Endothelial cell of umbilical vein (primary cell): ENCODE measurements around the gene TNP1. TPM values are rescaled to one million over a fixed set of nuclear protein-coding genes. Genes with fewer than 3 reads are reported as not detected.

ENCODE experiments used
- BruUV-seq: library from RNA; stranded (reverse); fragments of 400-500 nt; replicated peaks from 2 replicates; lab custom pipeline; 2021; lab: Mats Ljungman, UMichigan
- CTCF ChIA-PET: fragments of 300-600, 350-600 bp; sonication (Branson Sonifier 250); formaldehyde crosslinking; loops from one replicate; lab custom pipeline; 2021; ENCODE audit warnings: antibody characterized with exemption, inconsistent platforms; lab: Charles Lee
- POLR2A ChIA-PET: fragments of 300-600, 350-600 bp; sonication (Branson Sonifier 250); formaldehyde crosslinking; loops from one replicate; lab custom pipeline; 2021; ENCODE audit warnings: antibody characterized with exemption, inconsistent platforms; lab: Charles Lee
- DNase-seq: peaks from one replicate; pipeline ENCODE4 v3.0.0-alpha.2; 2011; ENCODE audit warnings: low read depth, low spot score
- FAIRE-seq: peaks from 2 replicates; lab custom pipeline; 2011; peaks lifted over from hg19 to GRCh38; lab: Jason Lieb, UNC
- H2AFZ ChIP-seq: 2 replicates; pipeline ENCODE4 v1.6.0; 2012; ENCODE audit warnings: low read depth, low read length, control low read depth, inconsistent platforms
- H3K27ac ChIP-seq: 2 replicates; pipeline ENCODE4 v1.5.1; 2011; ENCODE audit warnings: low read depth, mild to moderate bottlenecking, control low read depth, low read length, moderate library complexity; ENCODE audit not compliant: insufficient read depth
- H3K27me3 ChIP-seq, 2 experiments: 2 replicates each; pipeline versions ENCODE4 v1.6.0 to v1.6.1; 2011; ENCODE audit warnings: low read length in 2 of 2, mixed read lengths in 1 of 2; ENCODE audit not compliant: control insufficient read depth in 2 of 2, insufficient read depth in 2 of 2
- H3K36me3 ChIP-seq, 2 experiments: 2 replicates in 1 of 2; 3 replicates in 1 of 2; pipeline ENCODE4 v1.5.1; 2011; ENCODE audit warnings: low read length in 2 of 2, mild to moderate bottlenecking in 1 of 2, moderate library complexity in 1 of 2; ENCODE audit not compliant: control insufficient read depth in 2 of 2, insufficient read depth in 2 of 2; ENCODE audit errors: extremely low read depth in 1 of 2
- H3K4me1 ChIP-seq: 3 replicates; pipeline ENCODE4 v1.5.1; 2011; ENCODE audit warnings: mild to moderate bottlenecking, low read length; ENCODE audit not compliant: control insufficient read depth, insufficient read depth; ENCODE audit errors: extremely low read depth
- H3K4me2 ChIP-seq: 2 replicates; pipeline ENCODE4 v1.6.1; 2011; ENCODE audit warnings: low read length, control low read depth, mixed read lengths; ENCODE audit not compliant: insufficient read depth
- H3K4me3 ChIP-seq, 3 experiments: fragments of 200-600 bp in 1 of 3; sonication (generic), shearing (Covaris generic) in 1 of 3; replicated peaks in 1 of 3; 2 replicates each; pipeline ENCODE4 v1.5.1; 2011 to 2016; ENCODE audit warnings: control low read depth in 3 of 3, low read length in 3 of 3, mild to moderate bottlenecking in 2 of 3, inconsistent platforms in 1 of 3, low read depth in 1 of 3, moderate library complexity in 1 of 3; ENCODE audit not compliant: insufficient read depth in 1 of 3
- H3K79me2 ChIP-seq: 2 replicates; pipeline ENCODE4 v1.6.0; 2012; ENCODE audit warnings: low read length, inconsistent platforms; ENCODE audit not compliant: control insufficient read depth, insufficient read depth
- H3K9ac ChIP-seq: replicated peaks from 2 replicates; pipeline ENCODE3; 2011; ENCODE audit warnings: low read length, control low read depth; ENCODE audit not compliant: insufficient read depth; ENCODE audit errors: extremely low read depth
- H3K9me1 ChIP-seq: replicated peaks from 3 replicates; pipeline ENCODE4 v1.6.0; 2011; ENCODE audit warnings: mild to moderate bottlenecking, low read length; ENCODE audit not compliant: control insufficient read depth, insufficient read depth; ENCODE audit errors: extremely low read depth
- H3K9me3 ChIP-seq: replicated peaks from 2 replicates; pipeline ENCODE4 v1.5.1; 2012; ENCODE audit warnings: low read length, inconsistent platforms; ENCODE audit not compliant: control insufficient read depth, insufficient read depth
- H4K20me1 ChIP-seq: replicated peaks from 2 replicates; pipeline ENCODE3; 2011; ENCODE audit warnings: mild to moderate bottlenecking, low read length; ENCODE audit not compliant: control insufficient read depth, insufficient read depth; ENCODE audit errors: extremely low read depth
- CTCF ChIP-seq, 2 donors: IDR thresholded peaks; 1 replicate in 1 of 2; 2 replicates in 1 of 2; pipeline ENCODE4 v1.5.1; 2011; ENCODE audit warnings: low read length in 2 of 2, mild to moderate bottlenecking in 2 of 2, moderate library complexity in 2 of 2, control low read depth in 1 of 2, inconsistent platforms in 1 of 2, low read depth in 1 of 2; ENCODE audit not compliant: insufficient read depth in 1 of 2; ENCODE audit errors: extremely low read depth in 1 of 2
- EZH2 ChIP-seq: IDR thresholded peaks from 2 replicates; pipeline ENCODE4 v1.6.1; 2012; ENCODE audit warnings: borderline replicate concordance, low read depth, mild to moderate bottlenecking, moderate library complexity, low read length, inconsistent platforms; ENCODE audit not compliant: severe bottlenecking
- FOS ChIP-seq: IDR thresholded peaks from 2 replicates; pipeline ENCODE4 v1.6.1; 2011; ENCODE audit warnings: mild to moderate bottlenecking, low read length, moderate library complexity, borderline replicate concordance; ENCODE audit not compliant: insufficient read depth
- GATA2 ChIP-seq: IDR thresholded peaks from 2 replicates; pipeline ENCODE4 v1.7.0; 2011; ENCODE audit warnings: low read depth, mild to moderate bottlenecking, moderate library complexity, mixed read lengths, low read length; ENCODE audit not compliant: insufficient read length, insufficient read depth
- JUN ChIP-seq: IDR thresholded peaks from 2 replicates; pipeline ENCODE4 v1.6.1; 2011; ENCODE audit warnings: borderline replicate concordance, low read depth; ENCODE audit not compliant: insufficient read length, insufficient read depth
- MAX ChIP-seq: IDR thresholded peaks from 2 replicates; pipeline ENCODE4 v1.6.1; 2011; ENCODE audit not compliant: insufficient read depth, insufficient read length
- MYC ChIP-seq: IDR thresholded peaks from one replicate; pipeline ENCODE4 v1.6.1; 2011; ENCODE audit warnings: mild to moderate bottlenecking, low read depth, low read length
- POLR2A ChIP-seq: IDR thresholded peaks from 2 replicates; pipeline ENCODE4 v1.6.1; 2012; ENCODE audit warnings: low read depth, mild to moderate bottlenecking, control low read depth, low read length
- POLR2AphosphoS5 ChIP-seq: IDR thresholded peaks from 2 replicates; pipeline ENCODE4 v1.6.1; 2012; ENCODE audit warnings: low read depth, mild to moderate bottlenecking, control low read depth, low read length, moderate library complexity; ENCODE audit not compliant: insufficient read depth
- dilution Hi-C: fragments of 300-500 bp; cut with MboI; formaldehyde crosslinking; loops from one replicate; pipeline ENCODE4 v1.15.0; 2019; ENCODE audit warnings: low sequenced_read_pairs; ENCODE audit not compliant: extremely low pct_ligation_motif_present
- intact Hi-C: fragments of 100-400 bp; cut with micrococcal nuclease; formaldehyde crosslinking; loops from one replicate; pipeline ENCODE4 v1.10.0; 2022
- polyA plus RNA-seq, 4 experiments: library from polyadenylated mRNA; depleted of rRNA in 3 of 4; stranded (reverse) in 3 of 4; unstranded in 1 of 4; fragments of >200 nt; gene quantifications; 2 replicates each; pipeline versions ENCODE4 v1.2.1 to v1.2.3, GENCODE V29; 2011 to 2012; ENCODE audit warnings: missing spikeins in 1 of 4
- total RNA-seq: library from RNA; stranded (reverse); gene quantifications from 2 replicates; pipeline ENCODE4 v1.2.3, GENCODE V29; 2021

The TNP1 gene
- total and polyA plus RNA-seq, 2 donors (not counting 3 experiments of a cell fraction or from before 2014, with no cell fraction given) = not detected

- CTCF ChIA-PET = interaction anchor here (1.2 kb wide), 1 partner anchor 295 kb away, joined by 4 read pairs; no protein-coding TSS in a partner anchor
- BruUV-seq = no TSS peak
These were observed 11.6 kb upstream of the TNP1 start for GRCh38 chr2:216871333-216871934.

GRCh38 chr2:216870508-216871332, 10.9 kb upstream of the TNP1 start:
- no peak overlapping the region for H3K27ac ChIP-seq
- no peak overlapping the region for H2AFZ ChIP-seq
- no peaks in the 10 kb centered on the region for H3K9me1 ChIP-seq
- H3K79me2 ChIP-seq = no peaks in the 10 kb centered on the region
- BruUV-seq = no TSS peak
- H3K4me2 ChIP-seq = no peak overlapping the region
- H3K9ac ChIP-seq = no peak overlapping the region
- TF ChIP-seq FOS (no peak), GATA2 (no peak), POLR2A (no peak), EZH2 (no peak), POLR2AphosphoS5 (no peak), CTCF (IDR thresholded peaks at IDR 0.05; ENCODE audit: extremely low read depth in 1 of 2, insufficient read depth in 1 of 2, low read depth in 1 of 2, low read length in 2 of 2) (no peak), MYC (no peak), JUN (no peak), MAX (no peak)
- dilution Hi-C loops = no loop called here
- no peaks in the 10 kb centered on the region for H3K9me3 ChIP-seq
- H3K4me1 ChIP-seq = no peaks in the 10 kb centered on the region
- POLR2A ChIA-PET = no interaction called here
- intact Hi-C loops = no loop called here
- no peak overlapping the region for H3K4me3 ChIP-seq
- H4K20me1 ChIP-seq = no peaks in the 10 kb centered on the region
- CTCF ChIA-PET = no interaction called here
- DNase-seq (no peak), FAIRE-seq (no peak)
- H3K36me3 ChIP-seq = no peaks in the 10 kb centered on the region
- no peaks in the 10 kb centered on the region for H3K27me3 ChIP-seq

More at GRCh38 chr2:216871333-216871934, 11.6 kb upstream of the TNP1 start:
- FAIRE-seq = no peak
- POLR2A ChIA-PET = no interaction called here
- TF ChIP-seq MAX (no peak), MYC (no peak)
- intact Hi-C loops = no loop called here
- Histone ChIP-seq H3K9ac (no peak overlapping the region), H3K9me3 (no peaks in the 10 kb centered on the region), H3K27me3 (no peaks in the 10 kb centered on the region), H3K4me1 (no peaks in the 10 kb centered on the region), H2AFZ (no peak overlapping the region), H4K20me1 (no peaks in the 10 kb centered on the region), H3K4me2 (no peak overlapping the region), H3K36me3 (no peaks in the 10 kb centered on the region), H3K9me1 (no peaks in the 10 kb centered on the region), H3K27ac (no peak overlapping the region), H3K79me2 (no peaks in the 10 kb centered on the region), H3K4me3 (no peak overlapping the region)
- dilution Hi-C loops = no loop called here
- DNase-seq = no peak
